ENCODE data around the gene YAF2. TPM values are rescaled to one million over a fixed set of nuclear protein-coding genes. Genes with fewer than 3 reads are reported as not detected.

Gene YAF2
- total and polyA plus RNA-seq, 2 experiments from 2014 or later: 1.0 TPM

DNA sequence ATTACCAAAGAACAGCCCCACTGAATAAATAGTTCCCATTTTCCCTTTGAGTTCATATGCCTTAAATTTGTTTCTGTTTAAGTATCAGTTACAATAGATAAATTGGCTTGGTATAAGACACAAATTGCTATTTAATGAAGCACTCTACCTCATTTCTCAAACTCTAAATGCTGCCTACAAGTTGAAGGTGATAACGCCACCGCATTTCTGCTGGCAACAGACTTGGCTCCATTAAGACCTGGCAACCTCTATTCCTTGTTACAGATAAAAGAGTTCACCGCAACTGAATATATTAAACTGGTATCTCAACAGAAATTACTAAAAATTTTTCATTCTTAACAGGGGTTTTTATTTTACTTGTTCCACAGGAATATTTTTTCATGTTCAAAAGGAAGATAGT lies 129.0 kb downstream of the YAF2 start:
- H3K9me3 Mint-ChIP-seq: peaks cover 42% of the 10 kb centered on the region
- H3K27ac ChIP-seq (ENCODE audit: low read depth): no peak overlapping the region
- H3K27me3 ChIP-seq (ENCODE audit: insufficient read depth): no peaks in the 10 kb centered on the region
- H3K27me3 Mint-ChIP-seq (ENCODE audit: insufficient read depth, low read depth, poor library complexity): no peaks in the 10 kb centered on the region
- peaks cover 9% of the 10 kb centered on the region; the same call in 1 of the 2 replicates for H3K36me3 ChIP-seq (ENCODE audit: insufficient read depth)
- no peak overlapping the region for H2AFZ ChIP-seq
- no peak overlapping the region for H3K4me3 Mint-ChIP-seq
- no peaks in the 10 kb centered on the region for H4K20me1 ChIP-seq (replicated peaks; ENCODE audit: insufficient read depth)
- H3K27ac Mint-ChIP-seq: no peak overlapping the region
- no peak overlapping the region for H3K4me2 ChIP-seq
- no peaks in the 10 kb centered on the region for H3K9me2 ChIP-seq (ENCODE audit: insufficient read depth)
- H3K4me1 ChIP-seq (ENCODE audit: insufficient read depth): no peaks in the 10 kb centered on the region
- ATAC-seq: no peak
- no peak overlapping the region for H3K4me3 ChIP-seq
- H3K79me2 ChIP-seq (replicated peaks; ENCODE audit: insufficient read depth): no peaks in the 10 kb centered on the region
- H3K4me1 Mint-ChIP-seq: no peaks in the 10 kb centered on the region
- TF ChIP-seq EZH2 (IDR thresholded peaks at IDR 0.05; ENCODE audit: low read depth, unreplicated experiment) (no peak), NANOG (IDR thresholded peaks at IDR 0.05; ENCODE audit: borderline replicate concordance) (no peak)
- peaks cover 58% of the 10 kb centered on the region for H3K36me3 Mint-ChIP-seq (ENCODE audit: low read depth)
- DNase-seq (ENCODE audit: low spot score): no peak
- H3F3A ChIP-seq (replicated peaks; ENCODE audit: low read depth): no peaks in the 10 kb centered on the region

Other genes with a start within 250 kb of the YAF2 start
- gene GXYLT1, start 93.4 kb downstream of the YAF2 start, total RNA-seq (2014; rRNA removed; shearing (Covaris generic)): 9.9 and 13.4 TPM in 2 replicates
- 3.7 and 3.9 TPM in 2 replicates for gene GXYLT1, start 93.4 kb downstream of the YAF2 start, polyA plus RNA-seq (2016; fragmentation: Nextera tagmentation; extraction: Ambion mirVana)
- gene ZCRB1, start 87.8 kb upstream of the YAF2 start, total RNA-seq (2014; rRNA removed; shearing (Covaris generic)): 18.1 and 24.7 TPM in 2 replicates
- 249 and 256 TPM in 2 replicates for gene ZCRB1, start 87.8 kb upstream of the YAF2 start, polyA plus RNA-seq (2016; fragmentation: Nextera tagmentation; extraction: Ambion mirVana)
- 69.6 and 93.0 TPM in 2 replicates for gene PPHLN1, start 87.9 kb upstream of the YAF2 start, total RNA-seq (2014; rRNA removed; shearing (Covaris generic))
- gene PPHLN1, start 87.9 kb upstream of the YAF2 start, polyA plus RNA-seq (2016; fragmentation: Nextera tagmentation; extraction: Ambion mirVana): 90.0 and 103 TPM in 2 replicates